Measurements from ENCODE around the gene TCF4. TPM values are rescaled to one million over a fixed set of nuclear protein-coding genes. Genes with fewer than 3 reads are reported as not detected.

Gene TCF4
- total RNA-seq, 1 donor from 2014 or later: 115 TPM

DNA sequence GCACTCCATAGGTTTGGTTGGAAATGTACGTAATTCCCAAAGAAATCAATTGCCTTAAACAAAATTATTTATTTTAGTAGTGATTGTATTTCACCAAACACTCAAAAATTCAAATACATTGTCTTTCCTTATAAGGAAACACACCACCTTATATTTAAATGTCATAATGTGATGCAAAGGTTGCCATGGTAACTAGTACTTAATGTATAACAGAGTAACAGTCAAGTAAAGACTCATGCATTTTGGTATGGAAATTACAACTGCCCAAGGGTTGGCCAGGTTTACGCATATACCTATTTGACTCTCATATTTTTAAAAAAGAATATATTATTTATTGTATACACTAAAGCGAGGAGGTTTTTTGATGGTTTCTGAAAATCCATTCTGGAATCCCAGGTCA lies 231.2 kb downstream of the TCF4 start:
- Mint-ChIP-seq H3K4me3 (ENCODE audit: unreplicated experiment) (no peak overlapping the region), H3K4me1 (ENCODE audit: low read depth, unreplicated experiment) (peaks cover 37% of the 10 kb centered on the region), H3K27me3 (ENCODE audit: low read depth, unreplicated experiment) (no peaks in the 10 kb centered on the region), H3K9me3 (ENCODE audit: unreplicated experiment) (no peaks in the 10 kb centered on the region), H3K36me3 (ENCODE audit: low read depth, unreplicated experiment) (peaks cover 2% of the 10 kb centered on the region), H3K27ac (ENCODE audit: unreplicated experiment) (no peak overlapping the region)
- Histone ChIP-seq H4K20me1 (ENCODE audit: insufficient read depth, low read length) (peaks cover 22% of the 10 kb centered on the region), H3K4me1 (ENCODE audit: insufficient read depth, low read length) (peaks cover 23% of the 10 kb centered on the region), H3K4me2 (ENCODE audit: low read length) (no peak overlapping the region), H3K36me3 (ENCODE audit: insufficient read depth, low read length) (no peaks in the 10 kb centered on the region), H3K27ac (ENCODE audit: low read depth, low read length) (no peak overlapping the region), H3K79me2 (ENCODE audit: insufficient read depth, low read length) (peaks cover 43% of the 10 kb centered on the region), H3K4me3 (ENCODE audit: insufficient read depth, low read depth, low read length) (no peak overlapping the region), H3K27me3 (ENCODE audit: insufficient read depth, low read length) (no peaks in the 10 kb centered on the region), H3K9me3 (ENCODE audit: insufficient read depth, low read depth, low read length) (no peaks in the 10 kb centered on the region), H3K9ac (ENCODE audit: low read length) (no peak overlapping the region), H2AFZ (ENCODE audit: low read depth, low read length) (no peak overlapping the region)
- DNase-seq (ENCODE audit: low read depth) (no peak), FAIRE-seq (no peak)
- TF ChIP-seq, protein P1, sequence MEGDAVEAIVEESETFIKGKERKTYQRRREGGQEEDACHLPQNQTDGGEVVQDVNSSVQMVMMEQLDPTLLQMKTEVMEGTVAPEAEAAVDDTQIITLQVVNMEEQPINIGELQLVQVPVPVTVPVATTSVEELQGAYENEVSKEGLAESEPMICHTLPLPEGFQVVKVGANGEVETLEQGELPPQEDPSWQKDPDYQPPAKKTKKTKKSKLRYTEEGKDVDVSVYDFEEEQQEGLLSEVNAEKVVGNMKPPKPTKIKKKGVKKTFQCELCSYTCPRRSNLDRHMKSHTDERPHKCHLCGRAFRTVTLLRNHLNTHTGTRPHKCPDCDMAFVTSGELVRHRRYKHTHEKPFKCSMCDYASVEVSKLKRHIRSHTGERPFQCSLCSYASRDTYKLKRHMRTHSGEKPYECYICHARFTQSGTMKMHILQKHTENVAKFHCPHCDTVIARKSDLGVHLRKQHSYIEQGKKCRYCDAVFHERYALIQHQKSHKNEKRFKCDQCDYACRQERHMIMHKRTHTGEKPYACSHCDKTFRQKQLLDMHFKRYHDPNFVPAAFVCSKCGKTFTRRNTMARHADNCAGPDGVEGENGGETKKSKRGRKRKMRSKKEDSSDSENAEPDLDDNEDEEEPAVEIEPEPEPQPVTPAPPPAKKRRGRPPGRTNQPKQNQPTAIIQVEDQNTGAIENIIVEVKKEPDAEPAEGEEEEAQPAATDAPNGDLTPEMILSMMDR (IDR thresholded peaks at IDR 0.05; ENCODE audit: insufficient read depth, low read depth, low read length): no peak
- TF ChIP-seq EZH2 (IDR thresholded peaks at IDR 0.05; ENCODE audit: insufficient read depth, low read length): no peak

DNA sequence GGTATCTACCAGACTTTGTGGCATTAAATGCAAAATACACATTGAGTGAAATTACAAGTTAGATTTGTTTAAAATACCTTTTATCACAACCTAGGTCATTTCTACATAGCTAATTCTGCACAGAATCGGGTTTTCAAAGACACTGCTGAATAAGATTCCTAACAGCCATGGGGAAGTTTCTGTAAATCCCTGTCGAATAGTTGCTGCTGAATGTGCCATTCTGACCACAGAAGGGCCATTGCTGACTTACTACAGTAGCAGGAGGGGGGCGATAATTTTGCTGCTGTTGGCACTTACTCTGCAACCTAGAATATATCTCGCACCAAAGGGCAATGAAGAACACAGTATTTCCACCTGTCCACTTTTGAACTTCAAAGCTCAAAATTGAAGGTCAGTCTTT lies 232.8 kb downstream of the TCF4 start:
- no peak for TF ChIP-seq EZH2 (IDR thresholded peaks at IDR 0.05; ENCODE audit: insufficient read depth, low read length)
- TF ChIP-seq, protein P1 (IDR thresholded peaks at IDR 0.05; ENCODE audit: insufficient read depth, low read depth, low read length): no peak
- peak overlapping the region; percentile 3 for H3K27ac ChIP-seq (ENCODE audit: low read depth, low read length)
- Mint-ChIP-seq H3K4me3 (ENCODE audit: unreplicated experiment) (no peak overlapping the region), H3K27me3 (ENCODE audit: low read depth, unreplicated experiment) (no peaks in the 10 kb centered on the region), H3K9me3 (ENCODE audit: unreplicated experiment) (no peaks in the 10 kb centered on the region), H3K4me1 (ENCODE audit: low read depth, unreplicated experiment) (peaks cover 49% of the 10 kb centered on the region), H3K36me3 (ENCODE audit: low read depth, unreplicated experiment) (peaks cover 2% of the 10 kb centered on the region), H3K27ac (ENCODE audit: unreplicated experiment) (no peak overlapping the region)
- H3K79me2 ChIP-seq (ENCODE audit: insufficient read depth, low read length): peaks cover 38% of the 10 kb centered on the region
- FAIRE-seq: no peak
- H3K9me3 ChIP-seq (ENCODE audit: insufficient read depth, low read depth, low read length): no peaks in the 10 kb centered on the region
- peaks cover 34% of the 10 kb centered on the region for H3K4me1 ChIP-seq (ENCODE audit: insufficient read depth, low read length)
- no peaks in the 10 kb centered on the region for H3K27me3 ChIP-seq (ENCODE audit: insufficient read depth, low read length)
- H3K4me3 ChIP-seq (ENCODE audit: insufficient read depth, low read depth, low read length): no peak overlapping the region
- H2AFZ ChIP-seq (ENCODE audit: low read depth, low read length): no peak overlapping the region
- H3K36me3 ChIP-seq (ENCODE audit: insufficient read depth, low read length): no peaks in the 10 kb centered on the region
- H3K4me2 ChIP-seq (ENCODE audit: low read length): no peak overlapping the region
- no peak overlapping the region for H3K9ac ChIP-seq (ENCODE audit: low read length)
- DNase-seq (ENCODE audit: low read depth): no peak
- peaks cover 9% of the 10 kb centered on the region for H4K20me1 ChIP-seq (ENCODE audit: insufficient read depth, low read length)

DNA sequence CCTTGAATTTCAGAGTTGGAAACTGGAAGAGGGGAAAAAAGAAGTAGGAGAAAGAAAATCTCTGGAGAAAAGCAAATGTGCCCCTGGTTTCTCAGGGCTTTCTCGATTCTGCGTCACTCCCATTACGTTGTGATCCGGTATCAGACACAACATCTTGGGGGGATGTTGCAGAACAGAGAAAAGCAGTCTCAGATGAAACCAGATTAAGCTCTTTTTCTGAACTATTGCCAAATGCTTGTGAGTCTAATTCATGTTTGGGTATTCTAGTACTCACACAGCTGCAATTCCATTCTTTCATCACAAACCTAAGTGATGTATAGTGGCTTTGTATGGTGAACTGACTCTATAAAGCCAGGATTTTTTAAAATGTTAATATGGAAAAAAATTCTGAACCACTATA lies 233.2 kb downstream of the TCF4 start:
- Mint-ChIP-seq H3K4me1 (ENCODE audit: low read depth, unreplicated experiment) (peaks cover 49% of the 10 kb centered on the region), H3K4me3 (ENCODE audit: unreplicated experiment) (no peak overlapping the region), H3K36me3 (ENCODE audit: low read depth, unreplicated experiment) (peaks cover 3% of the 10 kb centered on the region), H3K27ac (ENCODE audit: unreplicated experiment) (no peak overlapping the region), H3K9me3 (ENCODE audit: unreplicated experiment) (no peaks in the 10 kb centered on the region), H3K27me3 (ENCODE audit: low read depth, unreplicated experiment) (no peaks in the 10 kb centered on the region)
- Histone ChIP-seq H2AFZ (ENCODE audit: low read depth, low read length) (no peak overlapping the region), H3K27ac (ENCODE audit: low read depth, low read length) (no peak overlapping the region), H3K9me3 (ENCODE audit: insufficient read depth, low read depth, low read length) (no peaks in the 10 kb centered on the region), H3K9ac (ENCODE audit: low read length) (no peak overlapping the region), H3K4me1 (ENCODE audit: insufficient read depth, low read length) (peaks cover 34% of the 10 kb centered on the region), H3K79me2 (ENCODE audit: insufficient read depth, low read length) (peaks cover 38% of the 10 kb centered on the region), H3K36me3 (ENCODE audit: insufficient read depth, low read length) (no peaks in the 10 kb centered on the region), H4K20me1 (ENCODE audit: insufficient read depth, low read length) (peaks cover 9% of the 10 kb centered on the region), H3K4me3 (ENCODE audit: insufficient read depth, low read depth, low read length) (no peak overlapping the region), H3K27me3 (ENCODE audit: insufficient read depth, low read length) (no peaks in the 10 kb centered on the region), H3K4me2 (ENCODE audit: low read length) (peak overlapping the region; percentile 34)
- TF ChIP-seq EZH2 (IDR thresholded peaks at IDR 0.05; ENCODE audit: insufficient read depth, low read length): no peak
- TF ChIP-seq, protein P1 (IDR thresholded peaks at IDR 0.05; ENCODE audit: insufficient read depth, low read depth, low read length): no peak
- peak; percentile 82 for DNase-seq (ENCODE audit: low read depth)
- no peak for FAIRE-seq
